H9 (cell line): ENCODE data around the gene WIPF2. TPM values are rescaled to one million over a fixed set of nuclear protein-coding genes. Genes with fewer than 3 reads are reported as not detected.
A peak's percentile ranks its signal among the peaks of the same experiment; 100 is the strongest.

Experiments
- DNase-seq: peaks from one replicate; pipeline ENCODE4 v3.0.0-alpha.2; 2017
- H2AFZ ChIP-seq: one replicate; pipeline ENCODE4 v1.6.1; 2013; ENCODE audit warnings: mild to moderate bottlenecking, low read length, control low read depth, moderate library complexity
- H2AK5ac ChIP-seq: 2 replicates; pipeline ENCODE4 v1.6.1; 2013; ENCODE audit warnings: low read length, control low read depth, mixed read lengths; ENCODE audit not compliant: insufficient read length
- H2BK120ac ChIP-seq: one replicate; pipeline ENCODE4 v1.6.1; 2013; ENCODE audit warnings: low read depth, mild to moderate bottlenecking, low read length, control low read depth, inconsistent platforms; ENCODE audit not compliant: poor library complexity, severe bottlenecking
- H2BK12ac ChIP-seq: 2 replicates; pipeline ENCODE4 v1.6.1; 2013; ENCODE audit warnings: low read length, control low read depth, mixed read lengths, low read depth; ENCODE audit not compliant: insufficient read length
- H2BK15ac ChIP-seq: 2 replicates; pipeline ENCODE4 v1.6.1; 2013; ENCODE audit warnings: low read depth, low read length, control low read depth
- H2BK20ac ChIP-seq: one replicate; pipeline ENCODE4 v1.6.1; 2013; ENCODE audit warnings: low read depth, mild to moderate bottlenecking, low read length, control low read depth, inconsistent platforms; ENCODE audit not compliant: poor library complexity, severe bottlenecking
- H2BK5ac ChIP-seq: 2 replicates; pipeline ENCODE4 v1.6.1; 2013; ENCODE audit warnings: low read length, control low read depth, mixed read lengths; ENCODE audit not compliant: insufficient read length
- H3K14ac ChIP-seq: 2 replicates; pipeline ENCODE4 v1.6.1; 2013; ENCODE audit warnings: low read length, control low read depth; ENCODE audit not compliant: insufficient read depth
- H3K18ac ChIP-seq: 2 replicates; pipeline ENCODE4 v1.6.1; 2013; ENCODE audit warnings: low read depth, mild to moderate bottlenecking, mixed read lengths, low read length, control low read depth; ENCODE audit not compliant: insufficient read length
- H3K23ac ChIP-seq: 2 replicates; pipeline ENCODE4 v1.6.1; 2013; ENCODE audit warnings: low read length, control low read depth, mixed read lengths, low read depth; ENCODE audit not compliant: insufficient read length
- H3K23me2 ChIP-seq: 2 replicates; pipeline ENCODE4 v1.6.1; 2013; ENCODE audit warnings: low read depth, mild to moderate bottlenecking, mixed read lengths, low read length, control low read depth; ENCODE audit not compliant: insufficient read length, poor library complexity, severe bottlenecking
- H3K27ac ChIP-seq: 2 replicates; pipeline ENCODE4 v1.5.1; 2013; ENCODE audit warnings: low read length, control low read depth, mixed read lengths, low read depth; ENCODE audit not compliant: insufficient read length
- H3K27me3 ChIP-seq: 2 replicates; pipeline ENCODE4 v1.6.1; 2013; ENCODE audit warnings: low read length, control low read depth, inconsistent platforms; ENCODE audit not compliant: insufficient read depth
- H3K4ac ChIP-seq: 2 replicates; pipeline ENCODE4 v1.6.1; 2013; ENCODE audit warnings: low read depth, mild to moderate bottlenecking, control low read depth, inconsistent platforms, low read length, moderate library complexity
- H3K4me1 ChIP-seq: 2 replicates; pipeline ENCODE4 v1.6.1; 2013; ENCODE audit warnings: low read length, control low read depth, inconsistent platforms; ENCODE audit not compliant: insufficient read depth
- H3K4me2 ChIP-seq: 2 replicates; pipeline ENCODE4 v1.6.1; 2013; ENCODE audit warnings: low read length, control low read depth, mixed read lengths; ENCODE audit not compliant: insufficient read length, insufficient read depth
- H3K56ac ChIP-seq: 2 replicates; pipeline ENCODE4 v1.6.1; 2013; ENCODE audit warnings: low read depth, mild to moderate bottlenecking, mixed read lengths, low read length, control low read depth; ENCODE audit not compliant: insufficient read length
- H3K79me1 ChIP-seq: 2 replicates; pipeline ENCODE4 v1.6.1; 2013; ENCODE audit warnings: low read depth, mild to moderate bottlenecking, moderate library complexity, low read length, control low read depth, inconsistent platforms; ENCODE audit not compliant: insufficient read depth, poor library complexity, severe bottlenecking
- H3K79me2 ChIP-seq: 2 replicates; pipeline ENCODE4 v1.6.1; 2013; ENCODE audit warnings: low read length, control low read depth, inconsistent platforms; ENCODE audit not compliant: insufficient read depth
- H3K9ac ChIP-seq: 2 replicates; pipeline ENCODE4 v1.6.1; 2013; ENCODE audit warnings: low read length, control low read depth, mixed read lengths; ENCODE audit not compliant: insufficient read length; ENCODE audit errors: extremely low read depth
- H3K9me3 ChIP-seq: one replicate; pipeline ENCODE4 v1.6.1; 2013; ENCODE audit warnings: low read depth, low read length, inconsistent platforms; ENCODE audit not compliant: control insufficient read depth
- H3T11ph ChIP-seq: one replicate; pipeline ENCODE4 v1.6.1; 2013; ENCODE audit warnings: mild to moderate bottlenecking, low read length, control low read depth, inconsistent platforms
- H4K20me1 ChIP-seq: one replicate; pipeline ENCODE4 v1.6.1; 2013; ENCODE audit not compliant: control insufficient read depth, insufficient read length, insufficient read depth
- H4K5ac ChIP-seq: 2 replicates; pipeline ENCODE4 v1.6.1; 2013; ENCODE audit warnings: low read depth, mild to moderate bottlenecking, mixed read lengths, low read length, control low read depth; ENCODE audit not compliant: insufficient read length
- H4K8ac ChIP-seq: replicated peaks from 2 replicates; pipeline ENCODE4 v1.6.1; 2013; ENCODE audit warnings: low read length, control low read depth, mixed read lengths, low read depth; ENCODE audit not compliant: insufficient read length
- H4K91ac ChIP-seq: 2 replicates; pipeline ENCODE4 v1.6.1; 2013; ENCODE audit warnings: low read depth, mild to moderate bottlenecking, moderate library complexity, mixed read lengths, low read length, control low read depth; ENCODE audit not compliant: insufficient read length
- H3K27ac Mint-ChIP-seq, 3 experiments: 2 replicates in 2 of 3; 3 replicates in 1 of 3; pipeline ENCODE4 v1.8.0; 2020 to 2021; ENCODE audit warnings: mixed read lengths in 3 of 3, mild to moderate bottlenecking in 1 of 3, moderate library complexity in 1 of 3
- H3K27me3 Mint-ChIP-seq: 2 replicates; pipeline ENCODE4 v1.8.0; 2021; ENCODE audit warnings: low read depth, mild to moderate bottlenecking, moderate library complexity, mixed read lengths
- H3K36me3 Mint-ChIP-seq, 3 experiments: 2 replicates in 2 of 3; 3 replicates in 1 of 3; pipeline ENCODE4 v1.8.0; 2020 to 2021; ENCODE audit warnings: low read depth in 3 of 3, mixed read lengths in 3 of 3; ENCODE audit not compliant: insufficient read depth in 1 of 3
- H3K4me1 Mint-ChIP-seq, 2 experiments: 2 replicates each; pipeline ENCODE4 v1.8.0; 2020; ENCODE audit warnings: mixed read lengths in 2 of 2
- H3K4me3 Mint-ChIP-seq, 2 experiments: 2 replicates in 1 of 2; 3 replicates in 1 of 2; pipeline ENCODE4 v1.8.0; 2020 to 2021; ENCODE audit warnings: mild to moderate bottlenecking in 2 of 2, mixed read lengths in 2 of 2, moderate library complexity in 1 of 2
- H3K9me3 Mint-ChIP-seq, 2 experiments: 2 replicates in 1 of 2; 3 replicates in 1 of 2; pipeline ENCODE4 v1.8.0; 2020; ENCODE audit warnings: mild to moderate bottlenecking in 2 of 2, mixed read lengths in 2 of 2, moderate library complexity in 1 of 2
- CTCF ChIP-seq: fragments of 200-600 bp; sonication (generic); conservative IDR thresholded peaks from 3 replicates; pipeline ENCODE4 v1.8.0; 2021; ENCODE audit warnings: antibody characterized with exemption, mild to moderate bottlenecking
- WGBS: extraction: QIAGEN DNeasy Blood & Tissue Kit; methylation state at CpG from one replicate; pipeline ENCODE4 v1.1.7; 2013; ENCODE audit warnings: missing lambda C conversion rate, low lambda C conversion rate, mixed read lengths; ENCODE audit not compliant: insufficient read length; ENCODE audit errors: extremely low coverage; 5-methylcytosine and 5-hydroxymethylcytosine counted together
- total RNA-seq: library from RNA; stranded (reverse); gene quantifications from 2 replicates; pipeline ENCODE4 v1.2.1, GENCODE V29; 2021

The WIPF2 gene
- total RNA-seq, 1 experiment from 2014 or later = 24.2 TPM

GRCh38 chr17:40175928-40176753 lies 43.0 kb upstream of the WIPF2 start:
- no peak for DNase-seq
- no peak overlapping the region for H3K4me2 ChIP-seq

More at GRCh38 chr17:40175928-40176753, 43.0 kb upstream of the WIPF2 start:
- H2AK5ac ChIP-seq = no peak overlapping the region
- no peaks in the 10 kb centered on the region for H3K79me1 ChIP-seq
- no peak overlapping the region for H3K9ac ChIP-seq
- no peak overlapping the region for H3K14ac ChIP-seq
- Mint-ChIP-seq H3K27me3 (no peaks in the 10 kb centered on the region; the same call in 1 of the 2 replicates), H3K4me1 (peaks cover 25 to 33% of the 10 kb centered on the region in 2 experiments), H3K9me3 (no peaks in the 10 kb centered on the region), H3K27ac (peak overlapping the region in 1 of 3 experiments; percentile 40; a peak in 2 of 7 replicates), H3K36me3 (peaks cover 25 to 49% (median 42%) of the 10 kb centered on the region in 3 experiments), H3K4me3 (peak overlapping the region in 1 of 2 experiments; percentile 75; a peak in 1 of 5 replicates)
- H3K56ac ChIP-seq = no peak overlapping the region
- H3K23me2 ChIP-seq = no peaks in the 10 kb centered on the region
- no peak overlapping the region for H2BK20ac ChIP-seq
- peaks cover 2% of the 10 kb centered on the region for H4K20me1 ChIP-seq
- H3K4ac ChIP-seq = no peak overlapping the region
- H2BK12ac ChIP-seq = no peak overlapping the region
- no peaks in the 10 kb centered on the region; the same call in 1 of the 2 replicates for H3K27me3 ChIP-seq
- H3K79me2 ChIP-seq = no peaks in the 10 kb centered on the region
- H2BK5ac ChIP-seq = no peak overlapping the region
- no peak overlapping the region for H2BK15ac ChIP-seq
- H4K5ac ChIP-seq = no peak overlapping the region
- H3K18ac ChIP-seq = no peak overlapping the region
- H4K91ac ChIP-seq = no peak overlapping the region
- TF ChIP-seq CTCF = no peak
- H2AFZ ChIP-seq = no peak overlapping the region
- H4K8ac ChIP-seq = no peak overlapping the region
- no CpG with 5 or more reads among the region's 7 CpGs for WGBS
- H3K9me3 ChIP-seq = no peaks in the 10 kb centered on the region
- no peak overlapping the region for H2BK120ac ChIP-seq
- H3K4me1 ChIP-seq = peaks cover 5% of the 10 kb centered on the region; the same call in 1 of the 2 replicates
- H3K23ac ChIP-seq = no peak overlapping the region
- H3K27ac ChIP-seq = no peak overlapping the region
- H3T11ph ChIP-seq = no peak overlapping the region
